Body of pancreas (tissue), 4 donors: Measurements from ENCODE around the gene GOSR2.

Experiments used
- POLR2A ChIP-seq, 3 donors: fragments of 450-650 bp; IDR thresholded peaks; one replicate each; pipeline ENCODE4 v1.6.1; 2016; ENCODE audit warnings: antibody characterized with exemption in 3 of 3, mild to moderate bottlenecking in 2 of 3
- TF ChIP-seq, protein P1 (sequence below), 7 experiments: fragments of 450-650 bp in 4 of 7; fragments of 200-600 bp in 3 of 7; sonication (generic) in 3 of 7; IDR thresholded peaks; one replicate each; pipeline ENCODE4 v1.5.1; 2016 to 2019; ENCODE audit warnings: antibody characterized with exemption in 7 of 7

DNA sequence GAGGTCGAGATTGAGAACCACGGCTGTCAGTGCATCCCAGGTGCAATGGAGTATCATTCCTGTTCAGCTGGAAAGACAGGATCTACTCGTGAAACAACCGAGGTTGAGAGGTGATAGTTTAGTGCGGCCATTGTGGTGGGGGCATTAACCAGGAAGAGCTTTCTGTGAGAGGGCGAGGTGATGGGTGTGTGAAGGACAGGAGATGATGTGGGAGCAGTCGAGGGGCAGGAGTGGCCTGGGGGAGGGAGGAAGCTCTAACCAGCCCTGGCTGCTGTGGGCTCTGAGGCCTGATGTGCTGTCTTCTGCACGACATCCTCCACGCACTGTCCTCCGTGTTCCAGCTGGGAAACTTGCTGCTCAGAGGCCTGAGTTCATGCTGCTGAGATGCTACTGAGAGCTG lies 22.0 kb downstream of the GOSR2 start:
- TF ChIP-seq, protein P1, sequence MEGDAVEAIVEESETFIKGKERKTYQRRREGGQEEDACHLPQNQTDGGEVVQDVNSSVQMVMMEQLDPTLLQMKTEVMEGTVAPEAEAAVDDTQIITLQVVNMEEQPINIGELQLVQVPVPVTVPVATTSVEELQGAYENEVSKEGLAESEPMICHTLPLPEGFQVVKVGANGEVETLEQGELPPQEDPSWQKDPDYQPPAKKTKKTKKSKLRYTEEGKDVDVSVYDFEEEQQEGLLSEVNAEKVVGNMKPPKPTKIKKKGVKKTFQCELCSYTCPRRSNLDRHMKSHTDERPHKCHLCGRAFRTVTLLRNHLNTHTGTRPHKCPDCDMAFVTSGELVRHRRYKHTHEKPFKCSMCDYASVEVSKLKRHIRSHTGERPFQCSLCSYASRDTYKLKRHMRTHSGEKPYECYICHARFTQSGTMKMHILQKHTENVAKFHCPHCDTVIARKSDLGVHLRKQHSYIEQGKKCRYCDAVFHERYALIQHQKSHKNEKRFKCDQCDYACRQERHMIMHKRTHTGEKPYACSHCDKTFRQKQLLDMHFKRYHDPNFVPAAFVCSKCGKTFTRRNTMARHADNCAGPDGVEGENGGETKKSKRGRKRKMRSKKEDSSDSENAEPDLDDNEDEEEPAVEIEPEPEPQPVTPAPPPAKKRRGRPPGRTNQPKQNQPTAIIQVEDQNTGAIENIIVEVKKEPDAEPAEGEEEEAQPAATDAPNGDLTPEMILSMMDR (IDR thresholded peaks at IDR 0.05) = no peak
- no peak for TF ChIP-seq POLR2A (IDR thresholded peaks at IDR 0.05)
